HG03520 (cell line): ENCODE measurements around the gene ACO1.

Source experiments
- ATAC-seq: cut with Tn5 transposase; IDR thresholded peaks from one replicate; pipeline ENCODE4 v1.9.1; 2021; ENCODE audit warnings: mild to moderate bottlenecking, moderate library complexity; ENCODE audit not compliant: unreplicated experiment

Gene ACO1

DNA sequence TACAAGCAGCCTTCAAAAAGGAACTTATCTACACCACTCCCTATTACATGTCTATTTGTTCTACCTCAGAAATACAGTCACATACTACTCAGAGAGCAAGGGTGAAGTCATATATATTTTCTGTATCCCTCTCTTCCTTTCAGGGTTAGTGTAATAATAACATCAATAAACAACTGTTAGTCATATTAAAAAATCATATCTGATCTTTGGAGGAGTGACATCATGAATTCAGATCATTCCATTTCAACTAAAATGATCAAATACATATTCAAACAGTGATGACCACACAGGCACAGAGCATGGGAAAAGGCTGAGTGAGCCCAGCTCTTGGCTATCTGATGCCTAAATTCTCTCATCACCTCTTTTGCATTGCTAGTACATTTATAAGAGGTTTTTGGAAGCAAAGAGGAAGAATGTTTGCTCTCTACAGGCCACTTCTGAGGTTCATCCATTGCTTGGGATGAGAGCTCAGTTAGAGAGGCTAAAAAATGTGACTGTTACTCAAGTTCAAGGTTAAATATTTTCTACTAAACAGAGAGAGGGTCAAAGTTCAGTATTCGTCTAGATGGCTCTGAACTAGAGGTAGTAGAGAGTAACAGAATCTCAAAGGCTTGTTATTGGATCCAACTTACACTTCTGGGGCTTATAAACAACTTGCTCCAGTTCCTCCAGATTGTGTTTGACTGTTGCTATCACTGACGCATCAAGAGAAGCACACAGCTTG, 102.6 kb downstream of the ACO1 start:
- ATAC-seq = no peak

DNA sequence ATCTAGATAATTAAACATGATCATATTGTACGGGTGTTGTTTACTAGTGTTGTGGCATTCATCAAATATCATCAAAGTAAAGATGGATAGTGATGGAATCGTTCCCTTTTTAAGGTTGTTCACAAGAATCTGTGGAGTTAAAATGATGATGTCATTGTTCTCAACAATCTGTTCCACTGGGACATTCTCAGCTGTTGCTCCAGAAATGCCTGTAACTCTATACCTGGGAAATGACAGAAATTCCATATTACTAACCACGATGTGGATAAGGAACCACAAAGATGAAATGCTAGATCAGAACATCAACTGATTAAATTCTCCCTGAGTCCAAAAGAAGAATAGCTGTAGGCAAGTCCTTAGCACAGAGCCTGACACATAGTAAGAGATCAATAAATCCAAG, 103.5 kb downstream of the ACO1 start:
- ATAC-seq = no peak

DNA sequence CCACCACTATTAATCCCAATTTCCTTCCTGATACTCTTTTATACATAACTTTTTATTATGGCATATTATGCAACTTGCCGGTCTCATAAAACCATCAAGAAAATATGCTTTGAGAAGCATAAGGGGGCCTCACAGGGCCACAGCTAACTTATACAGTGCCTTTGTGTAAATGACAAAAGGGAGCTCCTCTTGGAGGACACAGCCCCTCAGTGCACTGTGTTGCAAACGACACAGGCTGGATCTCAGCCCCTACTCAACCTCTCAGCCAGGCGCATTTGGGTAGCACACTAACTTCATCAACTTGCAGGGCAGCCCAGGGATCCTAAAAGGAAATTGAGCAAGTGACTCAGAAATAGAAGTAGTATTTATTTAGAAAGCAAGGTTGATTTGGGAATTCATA, 106.2 kb downstream of the ACO1 start:
- ATAC-seq = no peak

DNA sequence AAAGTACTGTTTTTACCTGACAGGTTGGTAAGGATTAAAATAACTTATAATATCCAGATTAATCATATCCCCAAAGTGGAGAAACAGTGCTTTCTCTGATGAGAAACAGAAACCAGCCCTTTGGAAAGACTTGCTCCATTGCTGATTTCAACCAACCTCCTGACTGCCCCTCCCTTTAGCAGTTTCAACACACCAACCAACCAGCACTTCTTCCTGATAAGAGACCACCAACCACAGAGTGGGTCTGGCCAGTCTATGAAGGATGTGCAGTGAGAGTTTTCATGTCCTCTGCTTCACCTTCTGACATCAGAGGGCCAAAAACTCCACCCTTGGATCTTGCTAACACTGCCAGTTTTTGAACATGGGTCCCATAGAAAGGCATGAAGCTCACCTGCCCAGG, 113.5 kb downstream of the ACO1 start:
- ATAC-seq = no peak

DNA sequence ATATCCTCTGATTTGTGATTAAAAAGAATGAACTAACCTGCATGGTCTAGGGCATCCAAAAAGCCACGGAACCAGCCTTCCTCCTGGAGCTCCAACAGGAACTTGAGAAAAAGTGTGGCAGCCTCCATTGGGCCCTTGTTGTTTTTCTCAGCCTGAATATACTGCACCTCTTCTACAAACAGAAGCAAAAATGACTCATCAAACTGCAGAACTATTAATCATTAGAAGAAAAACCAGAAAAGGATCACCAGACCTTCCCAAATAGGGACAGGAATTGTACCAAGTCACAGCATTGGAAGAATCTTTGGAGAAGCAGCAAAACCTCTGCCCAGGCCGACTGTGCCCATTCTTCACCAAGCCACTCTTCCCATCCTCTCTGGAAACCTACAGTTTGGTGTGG, 116.3 kb downstream of the ACO1 start:
- no peak for ATAC-seq

DNA sequence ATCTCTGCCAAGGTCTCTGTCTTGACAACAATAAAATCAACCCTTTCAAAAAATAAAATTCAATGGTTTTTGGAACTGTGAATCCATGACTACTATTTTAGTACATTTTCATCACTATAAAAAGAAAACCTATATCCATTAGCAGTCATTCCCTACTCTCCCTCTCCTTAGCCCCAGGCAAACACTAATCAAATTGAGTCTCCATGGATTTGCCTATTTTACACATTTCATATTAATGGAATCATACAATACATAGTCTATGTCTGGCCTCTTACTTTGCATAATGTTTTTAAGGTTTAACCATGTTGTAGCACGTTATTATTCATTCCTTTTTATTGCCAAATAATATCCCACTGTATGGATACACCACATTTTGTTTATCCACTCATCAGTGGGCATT, 117.4 kb downstream of the ACO1 start:
- ATAC-seq = no peak

DNA sequence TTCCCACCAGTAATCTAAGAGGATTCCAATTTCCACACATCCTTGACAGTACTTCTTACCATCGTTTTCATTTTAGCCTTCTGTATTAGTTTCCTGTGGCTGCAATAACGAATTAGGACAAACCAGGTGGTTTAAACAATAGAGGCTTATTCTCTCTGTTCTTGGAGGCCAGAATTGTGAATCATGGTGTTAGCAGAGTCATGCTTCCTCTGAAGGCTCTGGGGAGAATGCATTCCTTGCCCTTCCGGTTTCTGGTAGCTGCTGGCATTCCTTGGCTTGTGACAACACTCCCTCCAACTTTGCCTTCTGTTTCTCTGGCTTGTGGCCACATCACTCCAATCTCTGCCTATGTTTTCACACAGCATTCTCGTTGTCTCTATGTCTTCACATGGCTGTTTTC, 118.0 kb downstream of the ACO1 start:
- no peak for ATAC-seq

DNA sequence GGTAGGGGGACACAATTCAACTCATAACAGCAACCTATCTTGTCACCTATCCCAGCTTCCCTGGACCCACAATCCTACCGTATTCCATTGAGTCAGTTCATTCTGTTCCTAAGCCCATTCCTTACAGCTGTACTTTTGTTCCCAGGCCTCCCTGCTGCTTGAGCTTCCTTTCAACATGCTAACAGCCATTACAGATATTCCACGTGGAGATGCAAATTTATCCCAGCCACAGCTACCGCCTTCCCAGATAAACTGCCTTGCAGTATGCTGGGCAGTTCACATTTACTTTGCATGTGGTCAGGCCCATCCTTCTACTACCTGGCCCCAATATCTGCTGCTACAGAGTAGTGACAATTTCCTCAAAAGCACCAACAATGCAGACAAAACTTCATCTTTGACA, 118.6 kb downstream of the ACO1 start:
- ATAC-seq = no peak
